Amniotic stem cell (primary cell): ENCODE data around the gene MAPT.
"Not testable (repeated sequence)": the region's sequence is repeated elsewhere in the genome, so short reads cannot be mapped to it uniquely, and the experiment has no call there.

ENCODE experiments used
- DNase-seq: peaks from one replicate; lab custom pipeline; 2025; lab: John Stamatoyannopoulos, UW

MAPT gene

DNA sequence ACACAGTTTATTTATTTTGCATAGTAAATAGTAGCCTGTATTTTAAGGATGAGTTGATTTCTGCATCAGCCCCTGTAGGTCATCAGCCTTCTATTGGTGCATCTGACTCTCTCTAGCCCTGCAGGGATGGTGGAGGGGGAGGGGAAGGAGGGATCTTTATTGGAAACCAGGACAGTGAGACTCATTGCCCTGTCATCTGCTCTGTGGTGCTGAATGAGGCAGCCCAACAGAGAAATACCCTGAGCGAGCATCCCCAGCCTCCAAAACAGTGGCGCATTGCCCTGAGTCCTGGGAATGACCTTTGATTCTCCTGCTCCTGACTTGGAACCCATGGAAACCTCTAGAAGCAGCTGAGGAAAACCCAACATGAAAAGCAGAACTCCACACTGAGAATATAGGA is 59.2 kb downstream of the MAPT start:
- no peak for DNase-seq

DNA sequence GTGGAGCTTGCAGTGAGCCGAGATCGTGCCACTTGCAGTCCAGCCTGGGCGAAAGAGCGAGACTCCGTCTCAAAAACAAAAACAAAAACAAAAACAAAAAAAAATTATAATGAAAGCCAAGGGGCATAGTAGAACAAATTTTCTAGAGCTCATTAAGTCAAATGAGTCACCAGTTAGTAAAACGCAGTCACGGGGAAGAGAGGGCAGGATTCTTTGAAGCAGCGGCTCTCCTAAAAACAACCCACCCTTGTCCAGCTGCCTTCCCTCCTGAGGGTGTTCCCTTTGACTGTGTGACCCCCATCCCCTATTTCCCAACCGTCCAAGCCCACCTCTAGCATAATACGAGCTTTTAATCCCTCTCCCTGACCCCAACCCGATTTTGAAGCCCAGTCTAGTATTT is 60.6 kb downstream of the MAPT start:
- no peak for DNase-seq

DNA sequence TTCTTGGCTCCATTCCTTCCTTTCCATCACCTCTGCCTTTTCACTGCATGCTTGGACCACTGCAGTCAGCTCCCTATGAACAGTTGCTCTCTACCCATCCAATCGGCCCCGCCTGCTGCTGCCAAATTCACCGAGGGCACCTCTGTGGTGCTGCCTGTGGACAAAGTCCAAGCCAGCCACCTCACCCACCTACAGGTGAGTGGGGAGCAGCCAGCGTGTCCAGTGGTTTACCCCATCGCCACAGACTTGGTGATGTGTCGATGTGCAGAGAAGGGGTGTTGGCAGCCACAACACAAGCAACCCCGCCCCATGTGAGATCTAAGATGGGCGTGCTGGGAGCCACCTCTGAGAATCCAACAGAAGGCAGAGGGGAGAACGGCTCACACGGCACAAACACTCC is 61.0 kb downstream of the MAPT start:
- DNase-seq: no peak

DNA sequence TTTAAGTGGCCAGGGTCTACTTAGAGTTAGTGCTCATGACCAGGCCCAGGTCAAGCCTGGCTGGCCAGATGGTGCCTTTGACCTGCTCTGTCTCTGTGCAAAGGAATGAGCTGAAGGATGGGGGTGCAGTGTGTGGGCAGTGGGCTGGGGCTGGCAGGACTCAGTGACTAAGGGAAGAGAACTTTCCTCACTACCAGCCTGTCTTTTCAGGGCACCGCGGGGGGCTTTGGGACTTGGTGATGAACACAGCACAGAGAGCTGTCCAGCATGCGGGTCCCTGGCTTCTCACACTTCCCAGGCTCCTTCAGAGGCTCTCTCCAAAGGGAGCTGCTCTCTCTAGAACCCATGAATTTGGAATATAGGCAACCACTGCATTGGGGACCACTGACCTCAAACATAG is 61.7 kb downstream of the MAPT start:
- DNase-seq: no peak

DNA sequence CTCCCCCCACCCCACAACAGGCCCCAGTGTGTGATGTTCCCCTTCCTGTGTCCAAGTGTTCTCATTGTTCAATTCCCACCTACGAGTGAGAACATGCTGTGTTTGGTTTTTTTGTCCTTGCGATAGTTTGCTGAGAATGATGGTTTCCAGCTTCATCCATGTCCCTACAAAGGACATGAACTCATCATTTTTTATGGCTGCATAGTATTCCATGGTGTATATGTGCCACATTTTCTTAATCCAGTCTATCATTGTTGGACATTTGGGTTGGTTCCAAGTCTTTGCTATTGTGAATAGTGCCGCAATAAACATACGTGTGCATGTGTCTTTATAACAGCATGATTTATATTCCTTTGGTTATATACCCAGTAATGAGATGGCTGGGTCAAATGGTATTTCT is 62.4 kb downstream of the MAPT start:
- DNase-seq: not testable (repeated sequence)

DNA sequence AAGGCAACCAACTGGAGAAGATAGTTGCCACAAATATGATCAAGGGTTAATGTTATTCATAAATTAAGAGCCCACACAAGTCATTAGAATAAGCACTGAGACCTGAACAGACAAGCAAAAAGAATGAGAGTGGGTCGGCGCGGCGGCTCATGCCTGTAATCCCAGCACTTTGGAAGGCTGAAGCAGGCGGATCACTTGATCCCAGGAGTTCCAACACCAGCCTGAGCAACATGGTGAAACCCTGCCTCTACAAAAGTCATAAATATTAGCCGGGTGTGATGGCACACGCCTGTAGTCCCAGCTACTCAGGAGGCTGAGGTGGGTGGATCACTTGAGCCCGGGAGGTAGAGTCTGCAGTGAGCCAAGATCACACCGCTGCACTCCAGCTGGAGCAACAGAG is 64.0 kb downstream of the MAPT start:
- DNase-seq: no peak

DNA sequence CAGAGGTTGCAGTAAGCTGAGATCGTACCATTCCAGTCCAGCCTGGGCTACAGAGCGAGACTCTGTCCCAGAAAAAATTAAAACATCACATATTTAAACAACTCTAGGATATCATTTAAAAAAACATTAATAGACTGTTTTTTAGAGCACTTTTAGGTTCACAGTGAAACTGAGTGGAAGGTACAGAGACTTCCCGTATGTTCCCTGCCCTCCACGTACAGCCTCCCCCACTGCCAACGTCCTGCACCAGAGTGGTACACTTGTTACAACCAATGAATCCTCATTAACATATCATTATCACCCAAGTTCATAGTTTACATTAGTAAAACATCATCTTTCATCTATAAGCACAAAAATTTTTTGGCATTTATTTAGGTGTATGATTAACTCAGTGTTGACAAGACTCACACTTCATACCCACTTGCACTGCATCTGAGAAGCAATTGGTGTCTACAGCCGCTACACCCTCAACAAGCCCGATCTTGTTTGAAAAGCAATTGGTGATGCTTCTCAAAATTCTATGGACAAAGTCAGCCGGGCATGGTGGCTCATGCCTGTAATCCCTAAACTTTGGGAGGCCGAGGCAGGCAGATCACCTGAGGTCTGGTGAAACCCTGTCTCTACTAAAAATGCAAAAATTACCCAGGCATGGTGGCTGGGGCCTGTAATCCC is 64.8 kb downstream of the MAPT start:
- DNase-seq: no peak

DNA sequence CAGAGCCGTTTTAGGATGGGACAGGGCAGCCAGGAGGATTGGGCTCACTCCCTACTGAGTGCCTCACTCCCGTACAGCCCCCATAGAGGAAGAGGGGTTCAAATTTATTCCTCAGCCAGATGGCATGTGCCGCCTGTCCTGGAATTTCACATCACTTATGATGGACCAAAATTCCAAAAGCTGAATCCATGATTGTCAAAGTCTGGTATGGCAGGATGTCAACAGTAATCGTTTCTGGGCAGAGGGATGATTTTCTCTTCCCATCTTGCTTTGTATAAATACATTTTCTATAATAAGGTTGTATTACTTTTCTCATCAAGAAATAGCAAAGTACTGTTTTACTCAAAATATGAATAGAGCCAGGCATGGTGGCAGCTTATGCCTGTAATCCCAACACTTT is 66.0 kb downstream of the MAPT start:
- DNase-seq: no peak

DNA sequence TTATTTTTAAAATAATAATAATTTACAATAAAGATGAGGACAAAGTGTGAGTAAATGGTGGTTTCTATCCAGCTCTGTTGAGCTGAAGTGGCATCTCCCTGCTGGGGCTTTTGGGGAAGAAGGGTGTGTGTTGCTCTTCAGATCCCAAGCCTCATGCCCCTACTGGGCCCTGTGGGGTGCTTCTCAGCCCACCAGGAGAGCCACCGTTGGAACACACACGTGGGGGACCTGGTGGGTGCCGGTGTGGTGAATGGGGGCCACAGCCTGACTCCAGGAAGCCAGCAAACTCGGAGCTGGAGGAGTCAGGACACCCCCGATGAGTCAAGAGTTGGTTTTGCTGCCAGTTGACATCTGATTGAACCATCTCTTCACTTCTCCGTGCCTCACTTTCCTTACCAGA is 66.9 kb downstream of the MAPT start:
- no peak for DNase-seq

DNA sequence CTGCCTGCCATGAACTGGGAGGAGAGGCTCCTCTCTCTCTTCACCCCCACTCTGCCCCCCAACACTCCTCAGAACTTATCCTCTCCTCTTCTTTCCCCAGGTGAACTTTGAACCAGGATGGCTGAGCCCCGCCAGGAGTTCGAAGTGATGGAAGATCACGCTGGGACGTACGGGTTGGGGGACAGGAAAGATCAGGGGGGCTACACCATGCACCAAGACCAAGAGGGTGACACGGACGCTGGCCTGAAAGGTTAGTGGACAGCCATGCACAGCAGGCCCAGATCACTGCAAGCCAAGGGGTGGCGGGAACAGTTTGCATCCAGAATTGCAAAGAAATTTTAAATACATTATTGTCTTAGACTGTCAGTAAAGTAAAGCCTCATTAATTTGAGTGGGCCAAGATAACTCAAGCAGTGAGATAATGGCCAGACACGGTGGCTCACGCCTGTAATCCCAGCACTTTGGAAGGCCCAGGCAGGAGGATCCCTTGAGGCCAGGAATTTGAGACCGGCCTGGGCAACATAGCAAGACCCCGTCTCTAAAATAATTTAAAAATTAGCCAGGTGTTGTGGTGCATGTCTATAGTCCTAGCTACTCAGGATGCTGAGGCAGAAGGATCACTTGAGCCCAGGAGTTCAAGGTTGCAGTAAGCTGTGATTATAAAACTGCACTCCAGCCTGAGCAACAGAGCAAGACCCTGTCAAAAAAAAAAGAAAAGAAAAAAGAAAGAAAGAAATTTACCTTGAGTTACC is 68.0 kb downstream of the MAPT start:
- no peak for DNase-seq

DNA sequence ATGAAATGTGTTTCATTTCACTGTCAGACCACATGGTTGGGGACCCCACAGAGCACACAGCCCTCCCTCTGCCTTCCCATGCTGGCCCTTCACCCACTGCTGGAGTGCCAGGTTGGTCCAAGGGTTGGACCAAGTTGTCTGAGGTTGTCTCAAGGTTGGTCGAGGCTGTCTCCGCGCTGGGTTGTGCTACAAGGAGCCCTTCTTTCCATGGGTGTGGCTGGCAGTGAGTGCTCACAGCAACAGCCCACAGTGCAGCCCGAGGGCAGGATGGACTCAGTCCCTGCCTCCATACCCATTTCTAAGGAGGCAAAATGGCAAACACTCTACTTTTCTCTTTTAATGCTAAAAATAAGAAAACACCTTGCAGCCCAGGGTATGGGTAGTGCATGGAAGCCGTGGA is 68.9 kb downstream of the MAPT start:
- no peak for DNase-seq

DNA sequence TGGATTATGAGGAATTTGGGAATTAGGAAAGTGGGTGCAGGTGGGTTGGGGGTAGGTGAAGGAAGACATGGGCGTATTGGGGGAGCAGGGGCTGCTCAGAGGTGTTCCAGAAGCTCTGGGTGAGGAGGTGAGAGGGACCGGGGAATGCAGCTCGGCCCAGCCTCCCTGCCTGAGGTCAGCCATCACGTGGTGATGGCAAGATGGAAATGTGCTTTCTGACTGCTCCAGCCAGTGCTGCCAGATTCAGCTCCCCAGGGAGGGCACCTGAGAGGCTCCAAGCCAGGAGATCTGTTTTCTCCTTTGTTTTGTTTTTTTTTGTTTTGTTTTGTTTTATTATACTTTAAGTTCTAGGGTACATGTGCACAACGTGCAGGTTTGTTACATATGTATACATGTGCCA is 69.5 kb downstream of the MAPT start:
- DNase-seq: no peak

DNA sequence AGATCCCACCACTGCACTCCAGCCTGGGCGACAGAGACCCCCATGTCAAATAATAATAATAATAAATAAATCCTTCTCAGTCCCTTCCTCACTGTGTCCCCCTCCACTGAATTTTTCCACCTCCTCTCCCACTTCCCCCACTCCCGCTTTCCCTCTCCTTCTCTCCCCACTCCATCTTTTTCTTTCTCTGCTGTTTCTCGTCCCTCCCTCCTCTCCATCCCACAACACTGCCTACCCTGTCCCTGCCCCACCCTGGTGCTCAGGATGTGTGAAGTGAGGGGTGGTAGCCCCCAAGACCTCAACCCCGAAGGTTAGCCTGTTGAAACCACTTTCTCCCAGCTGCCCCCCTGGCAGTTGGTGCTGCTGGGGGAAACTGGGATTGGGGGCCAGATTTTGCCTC is 70.3 kb downstream of the MAPT start:
- no peak for DNase-seq

DNA sequence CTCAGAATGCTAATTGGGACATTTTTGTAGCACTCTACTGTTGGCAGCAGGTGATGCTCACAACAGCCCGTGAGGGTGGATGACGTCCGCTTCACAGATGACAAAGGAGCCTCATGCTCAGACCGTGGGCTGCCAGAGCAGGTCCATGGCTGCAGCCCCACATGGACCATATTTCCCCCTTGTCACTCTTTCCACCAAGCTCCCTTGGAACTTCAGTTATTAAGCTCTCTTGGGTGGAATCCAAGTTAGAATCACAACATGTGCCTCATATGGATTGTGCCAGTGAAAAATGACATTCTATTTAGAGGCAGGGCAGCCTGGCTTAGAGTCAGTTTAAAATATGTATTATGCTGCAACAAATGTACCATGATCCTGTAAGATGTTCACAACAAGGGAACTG is 71.5 kb downstream of the MAPT start:
- DNase-seq: no peak

DNA sequence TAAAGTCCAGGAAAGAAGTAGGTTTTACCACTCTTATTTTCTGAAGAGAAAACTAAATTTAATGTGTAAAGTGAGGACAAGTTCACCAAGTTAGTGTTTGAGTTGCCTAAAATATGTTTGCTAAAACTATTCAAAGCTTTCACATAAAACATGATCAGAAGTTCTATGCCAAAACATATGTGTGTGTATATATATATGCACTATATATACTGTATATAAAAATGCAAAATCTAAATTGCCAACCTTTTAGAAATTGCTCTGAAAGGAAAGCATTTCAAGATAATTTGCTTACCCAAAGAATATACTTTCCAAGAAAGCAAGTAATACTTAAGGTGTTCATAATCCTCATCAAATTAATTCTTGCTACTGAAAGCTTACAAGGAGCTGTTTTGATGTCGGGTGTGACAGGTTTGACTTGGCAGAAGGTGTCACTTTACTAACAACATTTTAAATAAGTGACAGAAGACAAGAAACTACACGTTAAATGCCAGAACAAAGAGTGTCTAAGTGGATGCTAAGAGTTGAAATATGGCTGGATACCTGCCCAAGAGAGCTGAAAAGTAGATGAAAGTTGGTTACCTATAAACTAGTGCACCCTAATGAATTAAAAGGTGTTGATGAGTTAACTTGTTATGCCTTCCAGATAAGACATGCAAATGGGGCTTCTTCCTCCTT is 72.4 kb downstream of the MAPT start:
- no peak for DNase-seq

DNA sequence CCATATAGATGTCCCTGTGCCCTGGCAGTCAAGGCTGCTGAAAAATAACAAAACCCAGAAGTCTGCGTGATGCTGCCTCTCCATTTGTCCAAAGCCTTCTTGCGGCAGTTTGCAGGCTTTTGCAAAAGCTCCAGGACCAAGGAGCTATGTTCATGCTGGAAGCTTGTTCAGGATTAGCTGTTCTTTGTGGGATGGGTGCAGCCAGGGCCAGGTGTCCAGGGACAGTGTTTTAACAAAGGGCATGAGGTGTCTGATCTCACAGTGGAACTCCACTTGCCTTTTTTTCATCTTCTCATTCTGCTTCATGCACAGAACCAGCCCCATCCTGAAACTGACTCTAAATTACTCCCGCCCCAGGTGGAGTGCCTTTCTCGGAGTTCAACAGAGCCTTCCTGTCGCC is 73.0 kb downstream of the MAPT start:
- DNase-seq: no peak

DNA sequence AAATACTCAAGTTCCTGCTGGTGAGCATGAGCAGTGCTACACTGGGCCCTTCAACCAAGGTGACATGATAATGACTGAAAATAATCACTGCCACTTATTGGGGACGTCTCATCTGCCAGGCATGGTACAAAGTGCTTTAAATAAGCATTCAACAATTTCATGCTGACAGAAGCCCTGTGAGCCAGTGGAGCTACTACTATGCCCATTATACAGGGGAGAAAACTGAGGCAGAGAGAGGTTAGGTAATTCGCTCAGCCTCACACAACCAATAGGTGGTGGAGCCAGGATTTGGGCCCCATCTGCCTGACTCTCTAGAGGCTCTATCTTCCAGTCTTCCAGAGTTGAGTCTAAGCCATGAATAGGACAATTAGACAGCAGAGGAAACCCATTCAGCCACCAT is 74.4 kb downstream of the MAPT start:
- DNase-seq: no peak

DNA sequence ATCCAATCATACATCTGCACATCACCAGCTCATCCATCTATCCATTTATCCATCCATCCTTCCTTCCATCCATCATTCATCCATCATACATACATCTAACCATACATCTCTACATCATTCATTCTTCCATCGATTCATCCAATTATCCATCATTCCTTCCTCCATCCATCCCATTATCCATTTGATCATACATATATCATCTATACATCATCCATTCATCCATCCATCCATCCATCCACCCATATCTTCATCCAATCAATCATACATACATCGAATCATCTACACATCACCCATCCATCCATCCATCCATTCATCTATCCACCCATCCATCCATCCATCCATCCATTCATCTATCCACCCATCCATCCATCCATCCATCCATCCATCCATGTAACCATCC is 75.4 kb downstream of the MAPT start:
- no peak for DNase-seq

DNA sequence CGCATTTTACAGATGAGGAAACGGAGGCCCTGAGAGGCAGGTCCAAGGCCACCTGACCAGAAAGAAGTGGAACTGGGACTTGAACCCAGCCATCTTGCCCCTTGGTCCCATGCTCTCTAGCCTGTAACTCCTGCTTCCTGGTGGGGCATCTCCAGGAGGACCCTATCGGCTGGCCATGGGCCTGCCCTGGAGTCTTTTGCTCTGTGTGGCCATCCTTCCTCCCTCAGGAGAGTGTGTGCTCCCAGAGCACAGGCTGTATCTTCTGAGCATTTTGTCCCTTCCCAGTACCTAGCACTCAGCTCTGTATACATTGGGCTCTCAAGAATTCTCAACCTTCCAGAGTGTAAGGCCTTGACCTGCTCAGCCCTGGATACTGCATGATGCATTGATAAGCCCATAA is 76.3 kb downstream of the MAPT start:
- no peak for DNase-seq

DNA sequence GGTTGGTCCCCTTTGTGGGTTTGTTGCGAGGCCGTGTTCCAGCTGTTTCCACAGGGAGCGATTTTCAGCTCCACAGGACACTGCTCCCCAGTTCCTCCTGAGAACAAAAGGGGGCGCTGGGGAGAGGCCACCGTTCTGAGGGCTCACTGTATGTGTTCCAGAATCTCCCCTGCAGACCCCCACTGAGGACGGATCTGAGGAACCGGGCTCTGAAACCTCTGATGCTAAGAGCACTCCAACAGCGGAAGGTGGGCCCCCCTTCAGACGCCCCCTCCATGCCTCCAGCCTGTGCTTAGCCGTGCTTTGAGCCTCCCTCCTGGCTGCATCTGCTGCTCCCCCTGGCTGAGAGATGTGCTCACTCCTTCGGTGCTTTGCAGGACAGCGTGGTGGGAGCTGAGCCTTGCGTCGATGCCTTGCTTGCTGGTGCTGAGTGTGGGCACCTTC is 77.4 kb downstream of the MAPT start:
- DNase-seq: no peak

DNA sequence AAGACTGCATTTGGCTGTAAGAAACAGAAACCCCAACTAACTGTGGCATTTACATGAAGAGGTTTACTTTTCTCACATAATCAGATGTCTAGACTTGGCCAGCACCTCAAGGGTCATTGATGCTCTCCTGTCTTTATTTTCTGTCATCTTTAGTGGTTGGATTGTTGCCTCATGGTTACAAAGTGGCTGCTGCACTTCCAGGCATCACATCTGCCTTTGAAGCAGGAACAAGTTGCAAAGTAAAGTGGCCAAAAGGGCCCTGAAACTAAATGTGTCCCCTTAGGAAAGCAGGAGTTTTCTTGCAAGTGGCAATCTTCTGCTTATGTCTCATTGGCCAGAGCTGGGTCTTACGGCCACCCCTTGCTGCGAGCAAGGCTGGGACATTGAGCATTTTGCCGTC is 78.2 kb downstream of the MAPT start:
- DNase-seq: no peak

DNA sequence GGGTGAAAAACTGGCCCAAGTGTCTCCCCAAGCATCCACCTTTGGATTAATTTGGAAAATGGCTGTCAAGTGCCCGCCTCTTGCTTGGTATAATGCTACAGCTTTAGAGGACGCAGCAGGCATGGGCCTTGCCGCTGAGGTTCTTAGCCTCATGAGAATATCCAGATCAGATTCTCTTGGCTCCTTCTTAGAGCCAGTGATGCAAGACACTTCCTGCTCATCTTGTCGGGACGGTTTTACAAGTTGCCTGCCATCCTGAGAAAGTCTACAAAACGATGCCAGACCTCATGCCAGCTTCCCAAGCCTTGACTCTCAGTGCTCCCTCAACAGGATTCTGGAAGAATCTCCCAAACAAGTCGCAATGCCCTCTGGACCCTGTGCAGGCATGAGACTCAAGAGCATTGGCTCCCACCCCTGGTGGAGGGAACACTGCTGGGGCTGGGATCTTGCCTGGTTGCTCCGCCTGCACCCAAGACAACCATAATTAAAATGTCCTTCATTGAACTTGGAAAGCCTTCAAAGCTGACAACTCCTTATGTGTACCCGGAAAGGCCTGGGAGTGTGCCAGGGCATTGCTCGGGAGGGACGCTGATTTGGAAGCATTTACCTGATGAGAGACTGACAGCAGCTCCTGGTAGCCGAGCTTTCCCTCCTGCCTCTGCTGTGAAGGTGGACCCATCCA is 78.9 kb downstream of the MAPT start:
- no peak for DNase-seq
